AG04449 (cell line): ENCODE results near the gene ASPSCR1.

Experiments used
- CTCF ChIA-PET: fragments of 350-600 bp; formaldehyde crosslinking; extraction: SDS; loops from one replicate; lab custom pipeline; 2021; ENCODE audit warnings: antibody characterized with exemption; lab: Yijun Ruan, JAX
- POLR2A ChIA-PET: fragments of 400-600, 350-600 bp; formaldehyde crosslinking; extraction: SDS; loops from one replicate; lab custom pipeline; 2020; ENCODE audit warnings: antibody characterized with exemption, inconsistent platforms; lab: Yijun Ruan, JAX
- DNase-seq: peaks from one replicate; pipeline ENCODE4 v3.0.0-alpha.2; 2010; ENCODE audit warnings: low read depth, low spot score
- H3K4me3 ChIP-seq: 2 replicates; pipeline ENCODE4 v1.5.1; 2011; ENCODE audit warnings: low read depth, mild to moderate bottlenecking, control low read depth, low read length
- CTCF ChIP-seq: IDR thresholded peaks from one replicate; pipeline ENCODE4 v1.5.1; 2011; ENCODE audit warnings: mild to moderate bottlenecking, moderate library complexity, low read length, control low read depth, inconsistent platforms; ENCODE audit not compliant: insufficient read depth; ENCODE audit errors: missing control alignments

ASPSCR1 gene

GRCh38 chr17:81954131-81955057 lies 23.0 kb upstream of the ASPSCR1 start:
- CTCF ChIA-PET = interaction anchor here (1.0 to 6.7 kb wide), 6 partner anchors 10 to 219 kb away, joined by 3 to 66 read pairs (median 7); partner anchors contain the start of genes CENPX and LRRC45
- TF ChIP-seq CTCF = no peak
- DNase-seq = no peak
- POLR2A ChIA-PET = interaction anchor here (0.6 kb wide), 1 partner anchor 83 kb away, joined by 3 read pairs; the partner anchor contains the start of gene DCXR
- no peak overlapping the region for H3K4me3 ChIP-seq

- ChIA-PET POLR2A (interaction anchor here (0.6 kb wide), 1 partner anchor 82 kb away, joined by 3 read pairs; the partner anchor contains the start of gene DCXR), CTCF (interaction anchor here (0.7 to 6.7 kb wide), 8 partner anchors 11 to 220 kb away, joined by 3 to 66 read pairs (median 4); partner anchors contain the start of genes CENPX and LRRC45)
- no peak for TF ChIP-seq CTCF
- no peak for DNase-seq
- H3K4me3 ChIP-seq = no peak overlapping the region
Observed at GRCh38 chr17:81955058-81955681, 22.3 kb upstream of the ASPSCR1 start.

GRCh38 chr17:81955756-81956544 lies 21.5 kb upstream of the ASPSCR1 start:
- ChIA-PET CTCF (interaction anchor here (0.7 to 6.7 kb wide), 7 partner anchors 9 to 83 kb away, joined by 4 to 66 read pairs (median 4); partner anchors contain the start of genes CENPX and LRRC45), POLR2A (no interaction called here)

GRCh38 chr17:81956607-81957589 lies 20.5 kb upstream of the ASPSCR1 start:
- ChIA-PET POLR2A (no interaction called here), CTCF (interaction anchor here (1.1 to 6.7 kb wide), 6 partner anchors 8 to 63 kb away, joined by 3 to 66 read pairs (median 7); partner anchors contain the start of genes CENPX and LRRC45)
- H3K4me3 ChIP-seq = no peak overlapping the region
- no peak for DNase-seq
- TF ChIP-seq CTCF = no peak

More at GRCh38 chr17:81955756-81956544, 21.5 kb upstream of the ASPSCR1 start:
- TF ChIP-seq CTCF = no peak
- no peak for DNase-seq
- H3K4me3 ChIP-seq = no peak overlapping the region
